GM19351 (cell line): Measurements from ENCODE around the gene ZNF776.
"Not testable (repeated sequence)": the region's sequence is repeated elsewhere in the genome, so short reads cannot be mapped to it uniquely, and the experiment has no call there.

ENCODE experiments used
- ATAC-seq: cut with Tn5 transposase; IDR thresholded peaks from one replicate; pipeline ENCODE4 v1.9.1; 2021; ENCODE audit warnings: mild to moderate bottlenecking, moderate library complexity; ENCODE audit not compliant: unreplicated experiment

Gene ZNF776

GRCh38 chr19:57746580-57747471 lies at the start of gene ZNF776:
Gene ZNF776 (plus strand): TSS chr19:57746815. CDS start chr19:57747059, 244 bp downstream.
- peak; percentile 96 for ATAC-seq

DNA sequence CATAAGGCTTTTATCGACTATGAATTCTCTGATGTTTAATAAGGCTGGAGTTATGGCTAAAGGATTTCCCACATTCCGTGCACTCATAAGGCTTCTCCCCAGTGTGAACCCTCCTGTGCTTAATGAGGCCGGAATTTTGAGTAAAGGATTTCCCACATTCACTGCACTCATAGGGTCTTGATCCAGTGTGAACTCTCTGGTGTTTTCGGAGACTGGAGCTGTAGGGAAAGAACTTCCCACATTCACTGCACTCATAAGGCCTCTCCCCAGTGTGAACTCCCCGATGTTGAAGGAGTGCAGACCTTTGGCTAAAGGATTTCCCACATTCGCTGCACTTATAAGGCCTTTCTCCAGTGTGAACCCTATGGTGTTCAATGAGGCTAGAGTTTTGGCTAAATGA lies 45.0 kb upstream of the ZNF776 start:
- no peak for ATAC-seq

- no peak for ATAC-seq
Measured at GRCh38 chr19:57706346-57706745, 40.3 kb upstream of the ZNF776 start.

GRCh38 chr19:57708641-57709361 lies 37.8 kb upstream of the ZNF776 start, which contains the start of gene ZNF154:
Gene ZNF154 (minus strand): TSS chr19:57709204. CDS start chr19:57708971, 233 bp downstream.
- ATAC-seq, result no peak

- ATAC-seq, result no peak
Measured at GRCh38 chr19:57709616-57710015, 37.0 kb upstream of the ZNF776 start.

DNA sequence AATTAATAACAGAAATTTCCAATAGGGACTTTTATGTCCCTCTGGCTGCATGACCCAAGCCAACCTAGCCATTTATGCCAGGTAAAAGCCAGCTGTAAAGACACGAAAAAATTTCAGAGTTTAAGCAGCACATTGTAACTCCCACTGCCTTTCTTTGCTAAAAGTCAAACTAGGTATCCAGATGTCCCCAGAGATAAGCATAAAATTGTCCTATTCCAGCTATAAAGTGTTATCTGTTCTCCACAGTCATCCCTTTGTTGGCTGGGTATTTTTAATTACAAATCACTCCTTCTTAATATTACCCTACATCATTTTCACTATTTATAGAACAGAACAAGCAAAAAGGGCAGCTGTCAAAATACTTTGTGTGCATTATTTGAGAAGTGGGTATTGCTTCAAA lies 34.4 kb upstream of the ZNF776 start:
- no peak for ATAC-seq

DNA sequence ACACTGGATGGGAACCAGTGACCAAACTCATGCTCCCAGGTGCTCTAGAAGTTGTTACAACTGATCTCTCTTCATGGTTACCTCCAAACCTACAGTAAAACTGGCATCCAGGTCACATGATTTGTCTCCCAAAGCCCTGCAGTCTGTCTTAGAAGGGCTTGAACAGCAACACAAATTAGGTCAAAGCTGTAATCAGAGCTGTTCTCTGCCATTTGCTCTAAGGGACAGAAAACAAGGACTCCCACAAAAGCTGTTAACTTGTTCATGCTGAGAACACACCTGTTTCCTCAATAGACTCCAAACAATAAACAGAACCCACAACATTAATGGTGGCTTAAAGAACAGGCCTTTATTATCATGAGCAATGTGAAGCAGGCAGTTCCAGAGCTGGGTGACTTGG lies 27.2 kb upstream of the ZNF776 start:
- no peak for ATAC-seq

DNA sequence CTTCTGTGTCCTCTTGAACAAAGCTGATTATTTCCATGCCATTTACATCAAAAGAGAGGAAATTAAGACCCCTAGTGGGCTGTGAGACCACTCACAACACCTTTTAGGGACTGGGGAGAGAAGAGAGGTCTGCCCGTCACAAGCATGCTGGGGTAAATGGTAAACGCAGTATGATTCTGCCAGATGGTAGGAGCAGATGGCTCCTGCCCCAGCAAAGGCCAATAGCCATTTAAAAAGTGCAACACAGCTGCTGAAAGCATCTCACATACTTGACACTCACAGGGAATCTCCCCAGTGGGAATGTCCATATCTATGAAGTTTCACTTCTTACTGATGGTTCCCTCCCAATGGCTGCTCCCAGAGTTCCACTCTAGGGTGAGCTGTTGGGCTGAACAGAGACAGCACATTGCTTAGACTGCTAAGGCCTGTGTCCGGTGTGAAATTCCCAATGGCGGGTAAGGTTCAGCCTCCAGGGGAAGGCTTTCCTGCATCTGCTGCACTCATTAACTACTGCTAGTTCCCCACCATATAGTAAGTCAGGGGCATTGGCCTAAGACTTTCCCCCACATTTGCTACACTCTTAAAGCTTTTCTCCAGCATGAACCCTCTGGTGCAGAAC lies 26.6 kb upstream of the ZNF776 start:
- ATAC-seq, result no peak

DNA sequence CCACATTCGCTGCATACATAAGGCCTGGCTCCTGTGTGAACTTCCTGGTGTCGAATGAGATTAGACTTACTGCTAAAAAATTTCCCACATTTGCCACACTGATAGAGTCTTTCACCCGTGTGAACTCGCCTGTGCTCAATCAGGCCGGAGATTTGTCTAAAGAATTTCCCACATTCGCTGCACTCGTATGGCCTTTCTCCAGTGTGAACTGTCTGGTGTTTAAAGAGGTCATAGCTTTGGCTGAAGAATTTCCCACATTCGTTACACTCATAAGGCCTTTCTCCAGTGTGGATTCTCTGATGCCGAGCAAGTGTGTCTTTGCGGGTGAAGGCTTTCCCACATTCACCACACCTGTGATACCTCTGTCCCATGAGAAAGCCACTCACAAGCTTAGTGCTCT lies 25.7 kb upstream of the ZNF776 start:
- no peak for ATAC-seq

GRCh38 chr19:57738320-57738719 lies 8.3 kb upstream of the ZNF776 start:
- ATAC-seq, result not testable (repeated sequence)

DNA sequence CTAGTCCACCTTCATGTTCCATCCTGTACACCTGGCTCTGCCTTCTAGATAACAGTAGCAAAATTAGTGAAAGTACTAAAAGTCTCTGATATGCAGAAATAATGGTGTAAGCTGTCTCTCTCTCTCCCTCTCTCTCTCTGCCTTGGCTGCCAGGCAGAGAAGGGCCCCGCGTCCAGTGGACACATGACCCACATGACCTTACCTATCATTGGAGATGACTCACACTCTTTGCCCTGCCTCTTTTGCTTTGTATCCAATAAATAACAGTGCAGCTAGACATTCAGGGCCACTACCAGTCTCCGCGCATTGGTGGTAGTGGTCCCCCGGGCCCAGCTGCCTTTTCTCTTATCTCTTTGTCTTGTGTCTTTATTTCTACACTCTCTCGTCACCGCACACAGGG lies 7.8 kb upstream of the ZNF776 start:
- not testable (repeated sequence) for ATAC-seq

DNA sequence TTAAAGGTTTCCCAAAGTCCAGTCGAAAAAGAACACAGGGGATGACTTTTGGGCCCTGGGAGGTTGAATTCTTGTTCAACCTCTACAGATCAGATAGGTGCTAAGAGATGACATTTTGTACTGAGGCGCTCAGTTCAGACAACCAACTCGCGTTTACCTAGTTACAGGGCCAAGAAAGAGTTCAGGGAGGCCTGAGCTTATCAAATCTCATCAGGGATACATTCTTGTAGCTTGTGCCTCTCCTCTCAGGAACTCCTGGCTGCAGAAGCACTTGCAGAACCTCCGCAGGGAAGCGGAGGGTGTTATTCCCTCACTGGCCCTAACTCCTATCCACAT lies 825 bp downstream of the ZNF776 start:
- no peak for ATAC-seq

DNA sequence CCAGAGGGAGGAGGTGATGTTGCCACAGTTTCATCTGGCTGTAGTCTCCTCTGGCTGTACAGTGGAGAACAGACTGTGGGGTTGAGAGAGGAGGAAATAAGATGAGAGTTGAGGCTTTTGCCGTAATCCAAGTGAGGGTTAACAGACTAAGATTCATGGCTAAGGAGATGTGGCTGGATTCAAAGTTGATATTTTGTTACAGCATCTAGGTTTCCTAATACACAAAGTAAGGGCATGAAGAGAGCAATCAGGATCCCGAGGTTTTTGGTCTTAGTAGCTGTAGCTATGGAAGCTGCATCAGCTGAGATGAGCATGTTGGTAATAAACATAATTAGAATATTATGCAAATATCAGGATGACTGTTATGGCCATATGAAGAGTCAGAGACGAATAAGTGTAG lies 1.4 kb downstream of the ZNF776 start:
- ATAC-seq, result no peak

DNA sequence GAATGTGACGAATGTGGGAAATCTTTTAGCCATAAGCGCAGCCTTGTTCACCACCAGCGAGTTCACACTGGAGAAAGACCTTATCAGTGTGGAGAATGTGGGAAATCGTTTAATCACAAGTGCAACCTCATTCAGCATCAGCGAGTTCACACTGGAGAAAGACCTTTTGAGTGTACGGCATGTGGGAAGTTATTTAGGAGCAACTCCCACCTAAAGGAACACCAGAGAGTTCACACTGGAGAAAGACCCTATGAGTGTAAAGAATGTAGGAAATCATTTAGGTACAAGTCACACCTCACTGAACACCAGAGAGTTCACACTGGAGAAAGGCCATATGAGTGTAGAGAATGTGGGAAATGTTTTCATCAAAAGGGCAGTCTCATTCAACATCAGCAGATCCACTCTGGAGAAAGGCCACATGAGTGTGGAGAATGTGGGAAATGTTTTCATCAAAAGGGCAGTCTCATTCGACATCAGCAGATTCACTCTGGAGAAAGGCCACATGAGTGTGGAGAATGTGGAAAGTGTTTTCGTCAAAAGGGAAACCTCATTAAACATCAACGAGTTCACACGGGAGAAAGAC lies 7.6 kb downstream of the ZNF776 start:
- no peak for ATAC-seq

DNA sequence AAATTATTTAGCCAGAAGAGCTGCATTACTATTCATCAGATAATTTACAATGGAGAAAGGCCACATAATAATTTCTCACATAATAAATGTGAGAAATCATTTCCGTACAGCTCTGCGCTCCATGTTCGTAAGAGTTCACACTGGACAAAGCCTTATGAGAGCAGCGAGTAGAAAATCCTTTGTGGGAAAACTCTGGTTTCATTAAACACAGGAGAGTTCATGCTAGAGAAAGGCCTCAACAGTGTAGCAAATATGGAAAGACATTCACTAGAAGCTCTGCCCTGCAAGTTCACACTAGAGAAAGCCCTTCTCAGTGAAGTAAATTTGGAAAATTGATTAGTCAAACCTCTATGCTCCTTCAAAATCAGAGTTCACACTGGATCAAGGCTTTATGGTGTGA lies 8.4 kb downstream of the ZNF776 start:
- no peak for ATAC-seq

DNA sequence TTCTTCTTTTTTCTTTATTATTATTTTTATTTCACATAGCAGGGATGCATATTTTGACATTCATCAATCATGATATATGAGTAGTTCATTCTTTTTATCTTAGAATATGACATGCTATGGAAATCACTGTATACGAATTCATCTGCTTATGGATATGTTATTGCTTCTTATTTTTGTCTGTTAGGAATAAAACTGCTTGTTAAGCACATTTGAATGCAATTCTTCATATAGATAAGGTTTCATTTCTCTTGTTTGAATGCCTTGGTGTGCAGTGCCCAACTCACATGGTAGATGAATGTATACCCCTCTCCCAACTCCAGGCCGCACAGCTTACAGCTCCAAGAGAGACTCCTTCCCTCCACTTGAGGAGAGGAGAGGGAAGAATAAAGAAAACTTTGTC lies 11.3 kb downstream of the ZNF776 start:
- ATAC-seq, result no peak

DNA sequence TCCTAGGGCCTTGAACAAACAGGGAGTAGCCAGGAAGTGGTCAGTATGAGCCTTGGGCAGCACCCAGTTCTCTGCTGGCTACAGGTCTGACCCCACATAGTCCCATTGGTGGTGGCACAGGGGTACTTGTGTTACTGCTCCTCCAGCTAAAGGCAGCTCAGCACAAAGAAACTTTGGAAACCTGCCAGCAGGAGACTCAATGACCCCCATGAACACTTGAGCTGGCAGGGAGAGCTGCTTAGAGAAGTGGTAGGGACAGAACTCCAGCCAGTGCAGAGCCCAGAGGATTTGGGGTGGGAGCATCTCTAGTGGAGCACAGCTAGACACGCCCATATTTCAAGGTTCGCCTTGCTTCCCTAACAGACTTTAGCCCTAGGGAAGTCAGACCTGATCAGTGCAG lies 12.5 kb downstream of the ZNF776 start:
- ATAC-seq, result no peak

- ATAC-seq, result peak; percentile 98
Measured at GRCh38 chr19:57769345-57770131, 22.9 kb downstream of the ZNF776 start, which contains the start of gene ZNF586. Gene ZNF586 (plus strand): TSS chr19:57769676. CDS start chr19:57769843, 167 bp downstream.

- no peak for ATAC-seq
Measured at GRCh38 chr19:57771417-57771816, 24.8 kb downstream of the ZNF776 start.

- no peak for ATAC-seq
Measured at GRCh38 chr19:57773488-57773887, 26.9 kb downstream of the ZNF776 start.
